Ascending aorta (tissue), 2 donors: ENCODE results near the gene SHD. TPM values are rescaled to one million over a fixed set of nuclear protein-coding genes. Genes with fewer than 3 reads are reported as not detected.

Experiments used
- DNase-seq, 2 donors: peaks; one replicate each; pipeline ENCODE4 v3.0.0-alpha.2; 2019; ENCODE audit warnings: low spot score in 2 of 2
- H3K27ac ChIP-seq, 2 donors: fragments of 200-600 bp; sonication (generic); one replicate each; pipeline ENCODE4 v1.5.1; 2016 to 2017; ENCODE audit warnings: mild to moderate bottlenecking in 1 of 2
- H3K27me3 ChIP-seq: fragments of 200-600 bp; sonication (generic); one replicate; pipeline ENCODE4 v1.5.1; 2017
- H3K36me3 ChIP-seq, 2 donors: fragments of 200-600 bp; sonication (generic); one replicate each; pipeline ENCODE4 v1.5.1; 2016
- H3K4me1 ChIP-seq, 2 donors: fragments of 200-600 bp; sonication (generic); one replicate each; pipeline ENCODE4 v1.5.1; 2016 to 2017; ENCODE audit warnings: mild to moderate bottlenecking in 1 of 2
- H3K4me3 ChIP-seq, 2 donors: fragments of 200-600 bp; sonication (generic); one replicate each; pipeline ENCODE4 v1.5.1; 2016 to 2017; ENCODE audit warnings: mild to moderate bottlenecking in 1 of 2
- H3K9me3 ChIP-seq, 2 donors: fragments of 200-600 bp; sonication (generic); one replicate each; pipeline ENCODE4 v1.5.1; 2016
- CTCF ChIP-seq, 3 experiments: fragments of 200-600 bp in 2 of 3; fragments of 450-650 bp in 1 of 3; sonication (generic) in 2 of 3; IDR thresholded peaks; one replicate each; pipeline ENCODE4 v1.5.1; 2016 to 2019; ENCODE audit warnings: antibody characterized with exemption in 3 of 3, mild to moderate bottlenecking in 1 of 3, moderate library complexity in 1 of 3
- intact Hi-C: fragments of 100-400 bp; cut with DNase I; formaldehyde crosslinking; loops from one replicate; pipeline ENCODE4 v1.15.1; 2023
- total RNA-seq: library from RNA; depleted of rRNA; stranded (reverse); fragments of >200 nt; gene quantifications from one replicate; pipeline ENCODE4 v1.1.0, GENCODE V29; 2016

Gene SHD
- total RNA-seq, 1 donor from 2014 or later = not detected

GRCh38 chr19:4246767-4247593 is 32.1 kb upstream of the SHD start, which contains the start of gene YJU2:
TSS of gene YJU2 (plus strand) at chr19:4247080. CDS start at chr19:4247147, 67 bp downstream.
- Histone ChIP-seq H3K27me3 (no peaks in the 10 kb centered on the region), H3K9me3 (peaks cover 0 to under 1% of the 10 kb centered on the region in 2 donors), H3K4me1 (peaks cover 0 to 4% of the 10 kb centered on the region in 2 donors), H3K4me3 (peak within 1 kb of the TSS; percentile 67 to 77), H3K36me3 (peaks cover 31 to 33% of the 10 kb centered on the region in 2 donors), H3K27ac (peak within 1 kb of the TSS; percentile 90 to 96)
- intact Hi-C loops = loop anchor here (1.0 to 10.0 kb wide), 6 partner anchors 65 to 742 kb away; partner anchors contain the start of genes ANKRD24, DOHH, FZR1 and HDGFL2
- peak; percentile 97 to 99 for DNase-seq
- TF ChIP-seq CTCF (IDR thresholded peaks at IDR 0.05) = peak; percentile 39 to 52 (median 41)

- H3K4me3 ChIP-seq = no peak overlapping the region
- H3K4me1 ChIP-seq = no peaks in the 10 kb centered on the region
- intact Hi-C loops = no loop called here
- no peaks in the 10 kb centered on the region for H3K9me3 ChIP-seq
- no peak overlapping the region for H3K27ac ChIP-seq
- H3K27me3 ChIP-seq = no peaks in the 10 kb centered on the region
- TF ChIP-seq CTCF (IDR thresholded peaks at IDR 0.05) = no peak
- peaks cover 89 to 95% of the 10 kb centered on the region in 2 donors for H3K36me3 ChIP-seq
- DNase-seq = no peak
Measured at GRCh38 chr19:4256563-4256962, 22.5 kb upstream of the SHD start.

GRCh38 chr19:4257025-4257424 is 22.0 kb upstream of the SHD start:
- Histone ChIP-seq H3K27me3 (no peaks in the 10 kb centered on the region), H3K27ac (no peak overlapping the region), H3K36me3 (peaks cover 89 to 95% of the 10 kb centered on the region in 2 donors), H3K4me3 (no peak overlapping the region), H3K9me3 (no peaks in the 10 kb centered on the region), H3K4me1 (no peaks in the 10 kb centered on the region)
- intact Hi-C loops = no loop called here
- DNase-seq = no peak
- no peak for TF ChIP-seq CTCF (IDR thresholded peaks at IDR 0.05)

- intact Hi-C loops = no loop called here
- no peak overlapping the region for H3K4me3 ChIP-seq
- H3K9me3 ChIP-seq = no peaks in the 10 kb centered on the region
- no peak for TF ChIP-seq CTCF (IDR thresholded peaks at IDR 0.05)
- H3K4me1 ChIP-seq = no peaks in the 10 kb centered on the region
- no peak overlapping the region for H3K27ac ChIP-seq
- no peak for DNase-seq
- peaks cover 88 to 97% of the 10 kb centered on the region in 2 donors for H3K36me3 ChIP-seq
- no peaks in the 10 kb centered on the region for H3K27me3 ChIP-seq
Measured at GRCh38 chr19:4258181-4258580, 20.9 kb upstream of the SHD start.

GRCh38 chr19:4260613-4261191 is 18.4 kb upstream of the SHD start:
- Histone ChIP-seq H3K27me3 (no peaks in the 10 kb centered on the region), H3K4me3 (no peak overlapping the region), H3K36me3 (peaks cover 73 to 78% of the 10 kb centered on the region in 2 donors), H3K9me3 (no peaks in the 10 kb centered on the region), H3K4me1 (no peaks in the 10 kb centered on the region), H3K27ac (no peak overlapping the region)
- DNase-seq = no peak
- TF ChIP-seq CTCF (IDR thresholded peaks at IDR 0.05) = no peak
- intact Hi-C loops = no loop called here
